ENCODE measurements around the gene ADAM8. TPM values are rescaled to one million over a fixed set of nuclear protein-coding genes. Genes with fewer than 3 reads are reported as not detected.

Gene ADAM8
- total RNA-seq, 4 donors from 2014 or later = 2.7 to 11.3 (median 6.4) TPM

DNA sequence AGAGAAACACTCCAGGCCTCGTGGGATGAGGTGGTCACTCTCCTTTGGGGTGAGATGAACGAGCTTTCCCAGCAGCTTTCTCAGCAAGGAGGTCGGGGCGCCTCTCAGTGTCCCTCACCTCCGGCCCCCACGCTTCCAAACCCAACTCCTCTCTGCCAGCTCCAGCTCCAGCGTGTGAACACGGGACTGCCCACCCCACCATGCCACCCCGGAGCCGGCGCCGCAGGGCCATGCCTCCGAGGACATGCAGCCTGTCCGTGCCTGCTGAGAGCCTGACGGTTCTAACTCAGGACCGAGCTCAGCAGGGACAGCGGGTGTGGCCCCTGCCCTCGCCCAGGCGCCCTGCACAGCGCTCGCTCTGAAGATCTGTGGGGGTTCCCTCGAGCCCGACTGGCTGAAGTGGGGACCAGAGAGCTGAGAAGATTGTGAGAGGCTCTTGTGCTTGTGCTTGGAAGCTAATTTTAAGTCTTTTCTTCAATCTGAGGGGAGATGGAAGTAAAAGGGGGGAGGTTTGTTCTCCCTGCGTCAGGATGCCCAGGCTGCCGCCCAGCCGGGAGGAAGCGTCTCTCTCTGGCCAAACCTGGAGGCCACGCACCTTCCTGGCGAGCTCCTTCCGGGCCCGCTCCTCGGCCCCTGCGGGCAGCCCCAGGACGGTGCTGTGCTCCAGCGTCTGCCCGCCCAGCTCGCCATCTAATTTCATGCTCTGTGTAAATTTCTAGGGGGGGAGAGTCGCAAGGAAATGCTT is 5.1 kb upstream of the ADAM8 start:
- no peak for TF ChIP-seq POLR2A (IDR thresholded peaks at IDR 0.05)
- TF ChIP-seq, protein P1, sequence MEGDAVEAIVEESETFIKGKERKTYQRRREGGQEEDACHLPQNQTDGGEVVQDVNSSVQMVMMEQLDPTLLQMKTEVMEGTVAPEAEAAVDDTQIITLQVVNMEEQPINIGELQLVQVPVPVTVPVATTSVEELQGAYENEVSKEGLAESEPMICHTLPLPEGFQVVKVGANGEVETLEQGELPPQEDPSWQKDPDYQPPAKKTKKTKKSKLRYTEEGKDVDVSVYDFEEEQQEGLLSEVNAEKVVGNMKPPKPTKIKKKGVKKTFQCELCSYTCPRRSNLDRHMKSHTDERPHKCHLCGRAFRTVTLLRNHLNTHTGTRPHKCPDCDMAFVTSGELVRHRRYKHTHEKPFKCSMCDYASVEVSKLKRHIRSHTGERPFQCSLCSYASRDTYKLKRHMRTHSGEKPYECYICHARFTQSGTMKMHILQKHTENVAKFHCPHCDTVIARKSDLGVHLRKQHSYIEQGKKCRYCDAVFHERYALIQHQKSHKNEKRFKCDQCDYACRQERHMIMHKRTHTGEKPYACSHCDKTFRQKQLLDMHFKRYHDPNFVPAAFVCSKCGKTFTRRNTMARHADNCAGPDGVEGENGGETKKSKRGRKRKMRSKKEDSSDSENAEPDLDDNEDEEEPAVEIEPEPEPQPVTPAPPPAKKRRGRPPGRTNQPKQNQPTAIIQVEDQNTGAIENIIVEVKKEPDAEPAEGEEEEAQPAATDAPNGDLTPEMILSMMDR (IDR thresholded peaks at IDR 0.05) = no peak
- TF ChIP-seq EP300 (IDR thresholded peaks at IDR 0.05) = no peak
- peaks cover 2 to 87% (median 26%) of the 10 kb centered on the region in 3 donors for H3K36me3 ChIP-seq
- H3K27me3 ChIP-seq = peaks cover 0 to 8% of the 10 kb centered on the region in 2 donors
- no peak for DNase-seq (ENCODE audit: low spot score in 2 of 2)
- H3K4me1 ChIP-seq = peaks cover 0 to 22% (median 8%) of the 10 kb centered on the region in 4 donors
- H3K9me3 ChIP-seq = no peaks in the 10 kb centered on the region
- WGBS, 2 donors = 91% methylated on average over 38 of the region's 38 CpGs
- no peak overlapping the region for H3K27ac ChIP-seq
- H3K4me3 ChIP-seq = no peak overlapping the region

DNA sequence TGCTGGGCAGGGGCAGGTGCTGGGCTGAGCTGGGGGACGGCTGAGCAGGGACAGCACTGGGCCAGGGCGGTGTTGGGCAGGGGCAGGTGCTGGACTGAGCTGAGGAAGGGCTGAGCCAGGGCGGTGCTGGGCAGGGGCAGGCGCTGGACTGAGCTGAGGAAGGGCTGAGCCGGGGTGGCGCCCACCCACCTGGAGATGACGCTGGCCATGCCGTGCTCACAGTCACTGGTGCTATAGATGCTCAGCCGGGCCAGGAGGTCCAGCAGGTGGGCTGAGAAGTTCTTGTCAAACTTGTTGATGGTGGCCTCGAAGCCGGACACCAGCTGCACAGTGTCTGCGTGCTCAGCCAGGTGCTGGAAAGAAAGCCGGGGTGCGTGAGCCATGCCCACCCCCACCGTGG is 4.4 kb upstream of the ADAM8 start:
- Histone ChIP-seq H3K36me3 (peaks cover 2 to 80% (median 26%) of the 10 kb centered on the region in 3 donors), H3K27me3 (peaks cover 0 to 16% of the 10 kb centered on the region in 2 donors), H3K4me1 (peaks cover 0 to 29% (median 11%) of the 10 kb centered on the region in 4 donors), H3K27ac (no peak overlapping the region), H3K9me3 (no peaks in the 10 kb centered on the region), H3K4me3 (no peak overlapping the region)
- DNase-seq (ENCODE audit: low spot score in 2 of 2) = no peak
- no peak for TF ChIP-seq POLR2A (IDR thresholded peaks at IDR 0.05)
- TF ChIP-seq, protein P1 (IDR thresholded peaks at IDR 0.05) = no peak
- TF ChIP-seq EP300 (IDR thresholded peaks at IDR 0.05) = no peak
- WGBS, 2 donors = 93% methylated on average over 14 of the region's 15 CpGs

DNA sequence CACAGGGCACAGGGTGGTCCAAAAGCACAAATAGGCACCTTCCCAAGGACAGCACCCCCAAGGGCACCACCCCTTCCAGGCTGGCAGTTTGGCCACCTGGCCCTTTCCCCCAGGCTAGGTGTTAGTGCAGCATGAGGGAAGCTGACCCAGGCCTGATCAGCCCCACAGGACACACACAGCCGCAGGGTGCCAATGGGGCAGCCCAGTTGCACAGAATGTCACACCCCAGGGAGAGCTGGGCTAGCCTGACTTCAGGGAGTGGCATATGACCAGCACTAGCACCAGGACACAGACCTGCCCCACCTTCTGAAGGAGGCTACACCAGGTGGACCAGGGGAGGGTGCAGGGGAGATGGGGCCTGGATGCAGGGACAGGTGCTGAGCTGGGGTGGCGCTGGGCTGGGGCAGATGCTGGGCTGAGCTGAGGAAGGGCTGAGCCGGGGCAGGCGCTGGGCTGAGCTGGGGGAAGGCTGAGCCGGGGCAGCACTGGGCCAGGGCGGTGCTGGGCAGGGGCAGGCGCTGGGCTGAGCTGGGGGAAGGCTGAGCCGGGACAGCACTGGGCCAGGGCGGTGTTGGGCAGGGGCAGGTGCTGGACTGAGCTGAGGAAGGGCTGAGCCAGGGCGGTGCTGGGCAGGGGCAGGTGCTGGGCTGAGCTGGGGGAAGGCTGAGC is 3.9 kb upstream of the ADAM8 start:
- Histone ChIP-seq H3K9me3 (no peaks in the 10 kb centered on the region), H3K36me3 (peaks cover 2 to 74% (median 21%) of the 10 kb centered on the region in 3 donors), H3K4me3 (no peak overlapping the region), H3K27ac (no peak overlapping the region), H3K4me1 (peaks cover 0 to 33% (median 14%) of the 10 kb centered on the region in 4 donors), H3K27me3 (peaks cover 0 to 21% of the 10 kb centered on the region in 2 donors)
- 91 to 94% methylated on average over 9 to 10 of the region's 10 CpGs for WGBS, 2 donors
- TF ChIP-seq, protein P1 (IDR thresholded peaks at IDR 0.05) = no peak
- TF ChIP-seq POLR2A (IDR thresholded peaks at IDR 0.05) = no peak
- no peak for TF ChIP-seq EP300 (IDR thresholded peaks at IDR 0.05)
- DNase-seq (ENCODE audit: low spot score in 2 of 2) = no peak

DNA sequence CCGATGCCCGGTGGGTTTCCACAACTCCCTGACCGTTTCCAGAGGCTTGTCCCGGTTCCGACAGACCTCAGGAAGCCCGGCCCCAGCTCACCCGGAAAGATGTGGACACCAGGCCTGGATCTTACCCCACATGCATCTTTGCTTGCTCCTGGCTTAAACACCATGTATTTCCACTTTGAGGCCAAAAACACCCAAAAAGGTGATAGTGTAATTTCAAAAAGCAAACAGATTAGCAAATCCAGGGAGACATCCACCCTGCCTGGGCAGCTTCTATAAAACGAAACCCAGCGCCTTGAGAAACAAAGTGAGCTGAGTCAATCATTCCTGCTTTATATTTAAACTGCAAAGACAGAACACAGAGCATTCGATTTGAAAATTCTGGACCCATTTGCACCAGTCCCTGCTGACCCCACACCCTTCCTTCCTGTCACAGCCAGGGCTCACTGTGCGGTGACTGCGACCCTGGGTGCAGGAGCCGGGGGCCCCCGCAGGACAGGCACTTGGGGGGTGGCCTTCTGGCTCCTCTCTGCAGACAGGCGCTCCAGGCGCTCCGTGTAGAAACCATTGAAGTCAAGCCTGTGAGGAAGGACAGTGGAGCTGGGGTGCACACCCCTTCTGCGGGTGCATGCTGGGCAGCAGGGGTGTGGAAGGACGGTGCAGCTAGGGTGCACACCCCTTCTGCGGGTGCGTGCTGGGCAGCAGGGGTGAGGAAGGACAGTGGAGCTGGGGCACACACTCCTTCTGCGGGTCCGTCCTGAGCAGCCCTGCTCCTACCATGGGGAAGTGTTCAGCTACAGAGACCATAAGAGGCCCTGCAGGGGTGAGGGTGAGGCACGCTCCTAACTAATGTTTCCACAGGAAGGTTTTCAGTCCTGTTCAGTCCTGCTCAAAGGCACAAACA is 2.9 kb upstream of the ADAM8 start:
- Histone ChIP-seq H3K4me3 (no peak overlapping the region), H3K36me3 (peaks cover 2 to 65% (median 12%) of the 10 kb centered on the region in 3 donors), H3K27ac (no peak overlapping the region), H3K27me3 (peaks cover 0 to 31% of the 10 kb centered on the region in 2 donors), H3K4me1 (peaks cover 0 to 42% (median 17%) of the 10 kb centered on the region in 4 donors), H3K9me3 (no peaks in the 10 kb centered on the region)
- 76 to 89% methylated on average over 23 to 24 of the region's 24 CpGs for WGBS, 2 donors
- TF ChIP-seq EP300 (IDR thresholded peaks at IDR 0.05) = no peak
- TF ChIP-seq, protein P1 (IDR thresholded peaks at IDR 0.05) = no peak
- TF ChIP-seq POLR2A (IDR thresholded peaks at IDR 0.05) = no peak
- no peak for DNase-seq (ENCODE audit: low spot score in 2 of 2)

Data from tibial nerve (tissue), 4 donors.